GM18870 (cell line): ENCODE data around the gene CCDC171.
"Not testable (repeated sequence)": the region's sequence is repeated elsewhere in the genome, so short reads cannot be mapped to it uniquely, and the experiment has no call there.

Source experiments
- ATAC-seq: cut with Tn5 transposase; IDR thresholded peaks from one replicate; pipeline ENCODE4 v1.9.1; 2021; ENCODE audit warnings: moderate library complexity; ENCODE audit not compliant: unreplicated experiment

The CCDC171 gene

GRCh38 chr9:15746905-15747304 lies 194.1 kb downstream of the CCDC171 start:
- ATAC-seq = no peak

DNA sequence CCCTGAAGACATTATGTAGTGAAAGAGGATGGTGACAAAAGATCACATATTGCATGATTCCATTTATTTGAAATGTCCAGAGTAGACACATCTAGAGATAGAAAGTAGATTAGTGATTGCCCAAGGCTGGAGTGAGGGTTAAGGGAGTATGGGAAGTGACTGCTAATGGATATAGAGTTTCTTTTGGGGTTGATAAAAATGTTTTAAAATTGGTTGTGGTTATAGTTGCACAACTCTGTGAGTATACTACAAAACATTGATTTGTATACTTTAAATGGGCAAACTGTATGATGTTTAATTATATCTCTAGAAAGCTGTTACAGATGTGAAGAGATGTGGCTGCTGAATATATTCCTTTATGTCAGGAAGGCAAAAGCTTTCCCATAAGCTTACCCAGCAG lies 202.8 kb downstream of the CCDC171 start:
- ATAC-seq = no peak

DNA sequence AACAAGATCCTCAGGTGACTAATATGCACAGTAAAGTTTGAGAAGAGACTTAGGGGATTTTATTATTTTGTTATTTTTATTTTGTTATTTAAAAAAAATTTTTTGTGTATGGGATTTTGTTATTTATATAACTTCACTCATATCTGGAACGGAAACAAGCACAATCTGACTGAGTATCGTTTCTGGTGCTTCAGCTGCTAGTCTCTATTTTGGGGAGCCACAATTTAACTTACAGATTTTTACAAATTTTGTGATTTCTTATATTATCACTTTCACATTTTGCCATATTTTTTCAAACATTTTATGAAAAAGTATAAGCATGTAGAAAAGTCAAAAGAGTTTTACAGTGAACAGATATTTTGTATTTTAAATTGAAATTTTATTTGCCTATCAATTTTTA lies 208.7 kb downstream of the CCDC171 start:
- no peak for ATAC-seq

- ATAC-seq = no peak
These were observed 210.5 kb downstream of the CCDC171 start for GRCh38 chr9:15763371-15763770.

DNA sequence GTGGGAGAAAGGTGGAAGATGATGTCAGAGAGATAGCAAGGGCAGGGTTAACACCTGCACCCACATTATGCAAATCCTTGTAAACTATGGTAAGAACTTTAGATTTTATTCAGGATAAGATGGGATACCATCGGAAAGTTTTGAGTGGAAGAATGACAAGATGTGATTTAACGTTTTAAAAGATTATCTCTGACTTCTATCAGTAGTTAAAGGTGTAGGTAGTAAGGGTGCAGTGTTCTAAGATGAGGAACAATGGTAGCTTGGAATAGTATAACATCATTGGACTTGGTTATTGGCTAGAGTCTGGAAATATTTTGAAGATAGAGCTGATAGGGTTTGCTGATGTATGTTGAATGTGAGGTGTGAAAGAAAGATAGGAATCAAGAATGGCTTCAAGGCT lies 211.3 kb downstream of the CCDC171 start:
- ATAC-seq = no peak

DNA sequence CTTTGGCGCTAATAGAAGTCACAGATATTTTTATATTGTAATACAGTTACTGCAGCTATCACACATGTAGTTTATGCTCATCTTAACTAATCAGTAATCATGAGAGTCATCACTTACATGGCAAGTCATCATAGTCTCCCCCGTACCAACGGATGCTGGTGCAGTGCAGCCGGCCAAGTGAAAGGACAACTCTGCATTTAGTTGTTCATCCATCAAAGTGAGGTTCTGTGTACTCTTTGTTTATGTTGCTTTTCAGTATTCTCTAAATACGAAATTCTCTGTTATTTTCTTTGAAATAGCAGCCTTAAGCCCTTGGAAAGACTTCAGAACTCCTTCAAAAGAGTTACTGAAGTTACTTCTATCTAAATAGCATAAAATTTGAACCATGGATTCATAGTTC lies 216.7 kb downstream of the CCDC171 start:
- ATAC-seq = no peak

GRCh38 chr9:15778861-15779260 lies 226.0 kb downstream of the CCDC171 start:
- no peak for ATAC-seq

GRCh38 chr9:15782106-15782505 lies 229.3 kb downstream of the CCDC171 start:
- ATAC-seq = no peak

DNA sequence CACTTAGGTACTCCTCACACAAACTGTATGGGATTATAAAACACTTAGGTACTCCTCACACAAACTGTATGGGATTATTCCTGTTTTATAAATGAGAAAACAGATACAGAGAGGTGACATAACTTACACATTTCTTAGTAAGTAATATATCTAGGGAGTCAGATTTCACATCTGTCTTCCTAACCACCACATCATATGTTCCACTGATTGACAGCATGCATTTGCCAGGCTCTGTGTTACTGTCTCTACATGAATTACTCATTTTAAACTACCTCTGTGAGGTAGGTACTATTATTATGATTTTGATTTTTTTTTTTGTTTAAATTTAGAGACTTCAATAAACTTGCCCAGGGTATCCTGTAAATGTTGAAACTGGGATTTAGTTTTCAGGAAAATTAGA lies 232.7 kb downstream of the CCDC171 start:
- peak; percentile 64 for ATAC-seq

DNA sequence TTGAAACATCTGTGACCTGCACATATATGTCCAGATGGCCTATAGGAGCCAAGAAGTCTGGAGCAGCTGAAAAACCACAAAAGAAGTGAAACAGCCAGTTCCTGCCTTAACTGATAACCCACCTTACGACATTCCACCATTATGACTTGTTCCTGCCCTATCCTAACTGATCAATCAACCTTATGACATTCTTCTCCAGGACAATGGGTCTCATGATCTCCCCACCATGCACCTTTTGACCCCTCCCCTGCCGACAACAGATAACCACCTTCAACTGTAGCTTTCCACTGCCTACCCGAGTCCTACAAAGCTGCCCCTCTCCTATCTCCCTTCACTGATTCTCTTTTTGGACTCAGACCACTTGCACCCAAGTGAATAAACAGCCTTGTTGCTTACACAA lies 233.8 kb downstream of the CCDC171 start:
- no peak for ATAC-seq

GRCh38 chr9:15810219-15810899 lies 257.5 kb downstream of the CCDC171 start:
- ATAC-seq = not testable (repeated sequence)

- no peak for ATAC-seq
These were observed 260.2 kb downstream of the CCDC171 start for GRCh38 chr9:15813076-15813475.

DNA sequence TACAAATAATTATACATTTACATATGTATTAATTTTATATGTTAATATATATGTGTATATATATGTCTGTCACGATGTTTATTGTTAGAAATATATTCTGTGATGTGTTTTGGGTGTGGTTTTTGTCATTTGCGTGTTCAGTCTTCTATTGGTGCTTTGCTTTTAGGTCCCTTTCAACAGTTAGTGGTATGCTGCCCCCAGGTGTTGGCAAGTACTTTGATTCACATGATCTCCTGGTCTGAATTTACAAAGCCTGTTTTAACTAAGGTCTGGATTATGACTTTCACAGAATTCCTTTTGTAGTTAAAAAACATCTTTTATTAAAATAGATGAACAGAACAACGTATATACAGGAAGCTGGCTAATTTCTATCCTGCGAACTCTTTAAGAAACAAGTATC lies 271.5 kb downstream of the CCDC171 start:
- ATAC-seq = no peak

DNA sequence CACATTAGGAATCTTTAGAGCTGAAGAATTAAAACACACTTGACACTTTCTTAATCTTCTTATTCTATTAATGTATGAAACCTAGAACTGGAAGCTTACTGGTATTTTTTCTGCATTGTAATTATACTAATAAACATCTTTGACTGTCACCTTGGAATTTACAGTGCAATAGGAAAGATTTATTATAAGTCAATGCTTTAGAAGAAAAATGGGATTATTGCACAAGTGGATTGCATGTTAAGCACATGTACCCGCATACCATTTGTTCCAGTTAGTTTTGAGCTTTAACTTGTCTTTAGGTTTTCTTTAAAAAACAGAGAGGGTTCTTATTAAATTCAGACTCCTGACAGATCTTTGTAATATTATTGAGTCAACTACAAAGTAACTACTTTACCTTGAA lies 278.5 kb downstream of the CCDC171 start:
- no peak for ATAC-seq

DNA sequence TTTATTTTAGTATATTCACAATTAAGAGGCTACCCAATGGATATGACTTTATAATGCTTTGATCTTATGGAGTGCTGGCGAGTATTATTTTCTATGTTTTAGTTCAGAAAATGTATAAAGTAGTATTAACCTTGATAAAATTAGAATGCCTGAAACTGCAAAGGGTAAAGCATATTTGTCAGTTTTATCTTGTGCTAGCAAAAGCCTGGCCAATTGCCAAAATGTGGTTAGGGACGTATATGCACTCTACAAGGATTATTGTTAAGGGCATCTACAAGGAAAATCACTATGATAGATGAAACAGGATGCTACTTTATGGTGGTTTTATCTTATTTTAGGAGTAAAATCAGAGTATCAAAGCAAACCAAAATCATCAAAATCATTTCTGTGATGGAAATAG lies 281.7 kb downstream of the CCDC171 start:
- no peak for ATAC-seq

- ATAC-seq = peak; percentile 76
These were observed 284.3 kb downstream of the CCDC171 start for GRCh38 chr9:15837079-15837679.

GRCh38 chr9:15842051-15842450 lies 289.2 kb downstream of the CCDC171 start:
- no peak for ATAC-seq

DNA sequence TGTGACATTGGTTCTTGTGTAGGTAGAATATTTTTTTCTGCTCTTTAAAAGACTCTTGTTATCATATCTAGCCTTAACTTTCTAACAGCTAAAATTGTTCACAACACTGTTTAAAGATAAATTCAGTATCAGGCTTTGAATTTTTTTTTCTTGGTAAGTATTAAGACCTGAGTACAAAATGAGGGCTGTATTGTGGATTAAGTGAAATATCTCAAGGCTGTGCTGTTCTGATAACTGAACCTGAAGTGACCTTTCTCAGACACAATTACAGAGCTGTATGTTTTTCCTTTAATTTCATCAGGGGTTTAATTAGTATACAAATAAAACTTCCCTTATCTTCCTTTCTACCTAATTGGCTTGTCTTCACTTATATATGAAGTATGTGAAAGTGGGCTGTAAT lies 290.5 kb downstream of the CCDC171 start:
- ATAC-seq = no peak

GRCh38 chr9:15843931-15844330 lies 291.1 kb downstream of the CCDC171 start:
- ATAC-seq = no peak

GRCh38 chr9:15846611-15847010 lies 293.8 kb downstream of the CCDC171 start:
- no peak for ATAC-seq

DNA sequence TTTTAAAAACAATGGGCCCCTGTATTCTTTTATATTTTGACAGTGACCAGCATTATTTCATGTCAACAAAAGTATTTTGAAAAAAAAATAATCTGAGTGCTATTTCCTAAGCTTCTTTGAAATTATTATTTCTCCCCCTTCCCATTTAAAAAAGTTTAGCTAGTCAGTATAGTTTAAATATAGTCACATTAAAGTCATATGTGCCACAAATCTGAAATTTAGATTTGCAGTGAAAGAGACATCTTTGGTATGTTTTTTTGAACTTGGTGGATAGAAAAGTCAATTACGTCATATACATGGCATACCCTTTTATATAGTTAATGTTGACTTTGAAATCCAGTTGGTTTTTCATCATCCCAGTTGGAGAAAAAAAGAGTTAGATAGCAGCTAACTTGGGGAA lies 297.0 kb downstream of the CCDC171 start:
- ATAC-seq = no peak

DNA sequence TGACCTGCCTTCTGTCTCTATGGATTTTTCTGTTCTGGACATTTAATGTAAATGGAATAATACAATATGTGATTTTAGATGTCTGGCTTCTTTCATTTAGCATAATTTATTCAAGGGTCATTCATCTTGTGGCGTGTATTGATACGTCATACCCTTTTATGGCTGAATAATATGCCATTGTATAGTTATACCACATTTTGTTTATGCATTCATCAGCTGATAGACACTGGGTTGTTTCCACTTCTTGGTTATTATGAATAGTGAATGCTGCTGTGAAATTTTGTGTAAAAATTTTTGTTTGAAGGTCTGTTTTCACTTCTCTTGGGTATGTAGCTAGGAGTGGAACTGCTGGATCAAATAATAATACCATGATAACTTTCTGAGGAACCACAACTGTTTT lies 298.9 kb downstream of the CCDC171 start:
- ATAC-seq = no peak

DNA sequence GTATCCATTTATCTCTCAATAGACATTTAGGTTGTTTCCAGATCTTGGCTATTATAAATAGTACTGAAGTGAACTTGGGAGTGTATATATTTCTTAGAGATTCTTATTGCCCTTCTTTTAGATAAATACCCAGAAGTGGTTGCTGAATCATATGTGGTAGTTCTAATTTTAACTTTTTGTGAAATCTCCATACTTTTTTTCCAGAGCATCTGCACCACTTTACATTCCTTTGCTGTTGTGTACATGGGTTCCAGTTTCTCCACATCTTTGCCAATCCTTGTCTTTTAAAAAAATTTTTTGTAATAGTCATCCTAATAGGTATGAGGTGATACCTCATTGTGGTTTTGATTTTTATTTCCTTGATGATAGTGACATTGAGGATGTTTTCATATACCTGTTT lies 303.7 kb downstream of the CCDC171 start:
- ATAC-seq = no peak
